HG02588 (cell line): ENCODE data around the gene ANKK1.

Source experiments
- ATAC-seq: cut with Tn5 transposase; IDR thresholded peaks from one replicate; pipeline ENCODE4 v1.9.1; 2021; ENCODE audit warnings: mild to moderate bottlenecking, moderate library complexity; ENCODE audit not compliant: unreplicated experiment

The ANKK1 gene

DNA sequence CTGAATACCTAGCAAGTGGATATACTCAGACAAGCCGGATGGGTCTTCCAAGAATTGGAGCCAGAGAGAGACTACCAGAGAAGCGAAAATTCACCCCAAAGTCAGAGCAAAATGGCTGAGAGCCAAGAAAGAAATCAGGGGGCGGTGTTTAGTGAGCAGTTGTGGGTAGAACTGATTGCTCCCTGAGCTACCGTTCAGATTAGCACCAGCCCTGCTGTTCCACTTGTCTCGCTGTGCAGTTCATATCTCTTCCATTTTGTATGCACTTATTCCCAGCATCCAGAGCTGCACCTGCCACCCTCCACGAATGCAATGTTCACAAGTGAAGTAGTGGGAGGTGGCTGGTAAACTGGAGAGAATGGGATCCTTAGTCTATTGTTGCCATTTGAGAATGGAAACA is 62.2 kb downstream of the ANKK1 start:
- no peak for ATAC-seq
